Stimulated activated CD4-positive, alpha-beta T cell treated with anti-CD3 and anti-CD28 coated beads, Interleukin-2, amount 100 ng/mL, for 48 hours (primary cell): ENCODE measurements around the gene INSR.
"Not testable (repeated sequence)": the region's sequence is repeated elsewhere in the genome, so short reads cannot be mapped to it uniquely, and the experiment has no call there.

Experiments used
- DNase-seq, 2 donors: peaks; one replicate each; pipeline ENCODE4 v3.0.0-alpha.2; 2020

Gene INSR

GRCh38 chr19:7255631-7256030, 38.6 kb downstream of the INSR start:
- DNase-seq, result no peak

GRCh38 chr19:7255119-7255518, 39.1 kb downstream of the INSR start:
- no peak for DNase-seq

DNA sequence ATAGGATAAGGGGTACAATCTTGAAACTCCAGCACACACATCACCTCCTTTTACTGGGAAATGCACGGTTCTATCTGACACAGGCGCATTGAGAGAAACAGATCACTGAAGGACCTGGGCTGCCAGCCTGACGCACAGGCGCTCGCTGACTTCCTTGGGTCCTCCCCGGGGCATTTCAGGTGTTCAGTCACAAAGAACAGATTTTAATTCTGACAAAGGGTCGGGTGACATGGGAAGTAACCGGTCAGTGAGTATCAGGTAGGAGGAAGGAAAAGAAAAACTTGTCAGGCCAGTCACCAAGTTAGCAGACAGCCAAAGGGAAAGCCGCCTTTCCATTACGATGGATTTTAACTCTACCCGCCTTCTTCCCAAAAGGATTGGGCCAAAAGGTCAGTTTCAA, 39.6 kb downstream of the INSR start:
- no peak for DNase-seq

DNA sequence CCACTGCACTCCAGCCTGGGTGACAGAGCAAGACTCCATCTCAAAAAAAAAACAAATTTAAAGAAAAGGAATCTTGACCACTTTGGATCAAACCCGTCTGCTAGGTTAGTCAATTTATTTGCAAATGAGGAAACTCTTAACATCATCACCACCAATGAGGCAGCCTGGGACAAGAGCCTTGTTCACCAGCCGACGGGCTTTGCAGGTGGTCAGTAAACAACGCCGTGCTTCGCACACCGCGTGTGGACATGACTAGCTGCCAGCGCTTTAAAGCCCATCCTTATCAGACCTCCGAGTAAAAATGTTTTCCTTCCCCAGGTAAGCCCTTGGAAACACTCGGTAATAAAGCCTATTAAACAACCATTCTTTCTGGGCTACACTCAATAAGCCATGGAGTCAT, 41.9 kb downstream of the INSR start:
- DNase-seq, result no peak

DNA sequence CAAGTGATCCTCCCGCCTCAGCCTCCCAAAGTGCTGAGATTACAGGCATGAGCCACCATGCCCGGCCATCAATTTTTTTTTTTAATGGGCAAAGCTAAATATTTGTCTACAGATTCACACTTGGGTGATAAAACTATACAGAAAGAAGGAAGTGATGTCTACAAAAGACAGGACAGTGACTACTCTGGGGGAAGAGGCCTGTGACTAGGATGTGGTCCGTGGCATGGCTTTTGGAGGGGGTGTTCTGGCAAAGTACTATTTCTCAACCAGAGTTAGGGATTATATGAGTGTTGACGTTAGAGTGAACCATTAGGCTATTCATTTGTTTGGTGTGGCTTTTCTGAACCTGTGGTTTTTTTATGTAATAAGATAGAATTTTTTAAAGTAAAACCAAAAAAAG, 42.7 kb downstream of the INSR start:
- DNase-seq, result no peak

DNA sequence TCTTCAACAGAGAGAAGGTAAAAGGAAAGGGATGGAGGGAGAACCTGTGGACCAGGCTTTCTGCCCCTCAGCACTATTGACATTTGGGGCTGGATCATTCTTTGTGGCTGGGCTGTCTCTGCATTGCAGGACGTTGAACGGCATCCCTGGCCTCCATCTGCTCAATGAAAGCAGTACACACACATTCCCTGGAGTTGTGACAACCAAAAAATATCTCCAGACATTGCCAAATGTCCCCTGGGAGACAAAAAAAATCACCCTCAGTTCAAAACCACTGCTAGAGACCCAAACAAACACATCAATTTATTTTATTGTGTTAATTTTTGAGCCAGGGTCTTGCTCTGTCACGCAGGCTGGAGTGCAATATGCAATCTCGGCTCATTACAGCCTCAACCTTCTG, 43.3 kb downstream of the INSR start:
- no peak for DNase-seq

GRCh38 chr19:7250057-7250596, 44.1 kb downstream of the INSR start:
- DNase-seq, result no peak

GRCh38 chr19:7247155-7247554, 47.1 kb downstream of the INSR start:
- DNase-seq, result no peak

DNA sequence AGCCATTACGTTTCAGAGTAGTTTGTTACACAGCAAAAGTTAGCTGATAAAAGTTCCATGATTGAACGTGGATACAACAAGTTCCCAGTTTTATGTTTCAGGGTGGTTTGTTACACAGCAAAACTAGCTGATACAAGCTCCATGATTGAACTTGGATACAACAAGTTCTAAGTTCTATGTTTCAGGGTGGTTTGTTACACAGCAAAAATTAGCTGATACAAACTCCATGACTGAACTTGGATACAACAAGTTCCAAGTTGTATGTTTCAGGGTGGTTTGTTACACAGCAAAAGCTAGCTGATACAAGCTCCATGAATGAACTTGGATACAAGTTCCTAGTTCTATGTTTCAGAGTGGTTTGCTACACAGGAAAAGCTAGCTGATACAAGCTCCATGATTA, 47.6 kb downstream of the INSR start:
- DNase-seq, result no peak

DNA sequence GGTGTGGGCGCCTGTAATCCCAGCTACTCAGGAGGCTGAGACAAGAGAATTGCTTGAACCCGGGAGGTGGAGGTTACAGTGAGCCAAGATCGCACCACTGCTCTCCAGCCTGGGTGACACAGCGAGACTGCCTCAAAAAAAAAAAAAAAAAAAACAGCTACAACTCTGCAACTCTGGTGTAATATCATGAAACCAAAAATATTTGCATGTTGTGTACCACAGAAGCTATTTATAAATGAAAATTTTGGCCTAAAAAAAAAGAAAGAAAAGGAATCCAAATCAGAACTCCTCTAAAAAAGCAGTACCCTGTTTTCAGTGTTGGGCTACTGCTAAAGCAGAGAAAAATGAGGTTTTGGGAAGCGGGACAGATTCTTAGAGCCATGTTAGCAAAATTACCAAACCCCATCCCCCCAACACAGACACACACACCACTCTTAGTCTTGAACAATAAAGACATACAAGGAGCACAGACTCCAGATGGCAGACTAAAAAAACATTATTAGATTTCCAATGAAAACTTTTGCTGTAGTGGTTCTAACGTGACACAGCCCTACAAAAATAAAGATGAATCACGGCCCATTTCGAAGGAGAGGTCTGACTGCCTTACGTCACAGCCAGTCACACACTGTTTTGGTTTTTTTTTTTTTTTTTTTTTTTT, 51.5 kb downstream of the INSR start:
- DNase-seq, result no peak

- DNase-seq, result no peak
Measured at GRCh38 chr19:7238051-7238450, 56.2 kb downstream of the INSR start.

GRCh38 chr19:7236153-7236552, 58.1 kb downstream of the INSR start:
- no peak for DNase-seq

DNA sequence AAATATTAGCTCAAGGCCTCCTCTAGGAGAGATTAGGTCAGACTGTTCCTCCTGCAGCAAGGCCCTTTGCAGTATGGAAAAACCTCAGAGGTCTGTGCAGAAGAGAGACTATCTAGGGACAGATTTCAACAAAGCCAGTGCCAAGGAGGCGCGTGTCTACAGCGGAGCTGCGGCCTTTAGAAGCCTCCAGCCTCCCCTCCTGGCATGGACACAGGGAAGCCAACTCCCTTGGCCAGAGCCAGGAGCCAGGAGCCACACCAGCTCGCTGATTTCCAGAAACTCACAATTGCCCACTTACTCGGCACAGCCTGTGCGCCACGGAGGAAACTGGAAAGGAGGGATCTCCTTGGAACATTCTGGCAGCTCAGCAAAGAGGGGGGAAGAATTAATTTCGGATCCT, 63.4 kb downstream of the INSR start:
- DNase-seq, result no peak

DNA sequence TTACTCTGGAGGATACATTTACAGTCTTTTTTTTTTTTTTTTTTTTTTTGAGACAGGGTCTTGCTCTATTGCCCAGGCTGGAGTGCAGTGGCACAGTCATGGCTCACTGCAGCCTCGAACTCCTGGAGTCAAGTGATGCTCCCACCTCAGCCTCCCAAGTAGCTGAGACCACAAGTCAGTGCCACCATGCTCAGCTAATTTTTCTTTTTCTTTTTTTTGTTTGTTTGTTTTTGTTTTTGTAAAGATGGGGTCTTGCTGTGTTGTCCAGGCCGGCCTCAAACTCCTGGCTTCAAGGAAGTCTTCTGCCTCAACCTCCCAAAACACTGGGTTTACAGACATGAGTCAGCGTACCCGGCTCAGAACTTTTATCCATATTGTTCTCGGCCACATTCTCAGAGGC, 64.5 kb downstream of the INSR start:
- no peak for DNase-seq

DNA sequence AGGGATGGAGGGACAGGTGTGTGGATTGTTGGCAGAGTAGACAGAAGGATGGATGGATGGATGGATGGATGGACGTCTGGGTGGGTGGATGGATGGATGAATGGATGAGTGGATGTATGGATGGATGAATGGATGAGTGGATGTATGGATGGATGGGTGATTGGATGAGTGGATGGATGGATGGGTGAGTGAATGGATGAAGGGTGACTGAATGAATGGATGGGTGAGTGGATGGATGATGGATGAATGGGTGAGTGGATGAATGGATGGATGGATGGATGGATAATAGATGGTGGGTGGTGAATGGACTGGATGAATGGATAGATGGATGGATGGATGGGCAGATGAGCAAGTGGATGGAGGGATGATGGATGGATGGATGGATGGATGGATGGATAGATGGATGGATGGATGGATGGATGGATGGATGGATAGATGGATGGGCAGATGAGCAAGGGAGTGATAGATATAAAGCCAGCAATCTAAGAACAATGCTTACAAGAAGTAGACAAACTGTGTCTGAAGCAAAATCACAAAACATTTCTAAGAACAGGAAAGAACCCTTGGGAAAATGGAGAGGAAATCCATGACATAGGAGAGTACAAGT, 65.2 kb downstream of the INSR start:
- no peak for DNase-seq

GRCh38 chr19:7227735-7228134, 66.5 kb downstream of the INSR start:
- no peak for DNase-seq

- not testable (repeated sequence) for DNase-seq
Measured at GRCh38 chr19:7227149-7227548, 67.1 kb downstream of the INSR start.

DNA sequence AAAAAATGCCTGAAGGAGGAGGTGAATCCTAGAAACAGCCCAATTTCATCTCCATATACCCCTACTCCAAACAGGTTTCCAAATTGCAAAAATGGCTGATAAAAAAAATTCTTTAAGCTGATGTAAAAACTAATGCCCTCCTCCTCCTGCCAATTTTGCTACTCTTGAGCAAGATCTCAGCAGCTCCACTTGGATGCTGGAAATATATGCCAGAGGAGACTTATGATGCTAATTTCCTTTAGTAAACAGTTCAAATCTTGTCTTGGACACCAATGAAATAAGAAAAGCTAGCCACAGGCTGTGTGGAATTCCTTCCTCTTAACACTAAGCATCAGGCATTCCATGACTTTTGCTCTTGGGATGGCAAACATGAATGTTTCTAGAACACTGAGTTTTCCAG, 67.5 kb downstream of the INSR start:
- no peak for DNase-seq

DNA sequence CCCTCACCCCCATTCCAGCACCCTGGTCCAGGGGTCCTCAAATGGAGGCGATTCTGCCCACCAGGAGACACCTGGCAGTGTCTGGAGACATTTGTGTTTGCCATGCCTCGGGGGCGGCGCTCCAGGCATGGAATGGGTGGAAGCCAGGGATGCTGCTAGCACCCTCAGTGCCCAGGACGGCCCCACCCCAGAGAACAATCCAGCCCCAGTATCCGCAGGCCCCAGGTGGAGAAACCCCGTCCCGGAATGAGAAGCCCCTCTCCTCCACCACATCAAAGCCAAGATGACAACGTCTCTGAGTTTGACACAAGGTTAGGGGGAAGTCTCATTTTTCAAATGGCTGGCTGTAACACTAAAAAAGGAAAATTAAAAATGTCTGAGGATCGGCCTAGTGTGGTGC, 68.5 kb downstream of the INSR start:
- DNase-seq, result no peak

- no peak for DNase-seq
Measured at GRCh38 chr19:7224995-7225394, 69.2 kb downstream of the INSR start.

DNA sequence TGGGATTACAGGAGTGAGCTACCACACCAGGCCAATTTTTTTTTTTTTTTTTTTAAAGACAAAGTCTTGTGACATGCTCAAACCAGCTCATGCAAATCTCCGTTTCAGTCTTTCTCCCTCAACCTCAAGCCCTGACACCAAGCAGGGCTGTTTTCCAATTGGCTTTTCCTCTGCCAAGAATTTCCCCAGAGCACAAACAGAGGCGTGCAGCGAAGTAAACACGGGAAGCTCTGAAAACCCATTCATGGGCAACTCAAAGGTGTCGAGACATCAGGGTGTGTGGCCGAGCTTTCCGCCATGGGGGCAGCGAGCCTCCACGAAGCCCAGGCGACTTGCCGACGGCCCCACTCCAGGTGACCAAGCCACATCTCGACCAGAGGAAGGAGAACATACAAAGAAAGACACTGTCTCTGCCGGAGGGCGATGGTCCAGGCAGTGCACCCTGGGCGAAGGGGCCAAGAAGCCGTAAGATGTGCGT, 70.0 kb downstream of the INSR start:
- DNase-seq, result no peak

GRCh38 chr19:7223429-7223828, 70.8 kb downstream of the INSR start:
- no peak for DNase-seq

DNA sequence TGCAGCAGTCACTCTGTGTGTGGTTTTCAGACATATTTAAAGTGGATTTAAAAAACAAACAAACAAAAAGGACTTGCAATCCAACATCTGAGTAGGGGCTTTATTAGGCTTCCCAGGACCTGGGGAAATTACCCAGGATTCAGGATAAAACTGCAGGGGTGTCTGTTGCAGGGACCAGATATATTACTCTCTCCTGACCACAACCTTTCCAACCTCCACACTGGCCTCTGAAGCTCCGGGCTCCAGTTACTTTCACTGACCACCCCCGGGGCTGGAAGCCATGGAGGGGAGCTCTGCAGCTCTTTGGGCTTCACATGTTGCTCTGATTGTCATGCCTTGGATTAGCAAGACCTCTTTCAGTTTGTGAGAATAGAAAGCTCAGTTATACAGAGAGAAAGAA, 75.2 kb downstream of the INSR start:
- DNase-seq, result no peak

DNA sequence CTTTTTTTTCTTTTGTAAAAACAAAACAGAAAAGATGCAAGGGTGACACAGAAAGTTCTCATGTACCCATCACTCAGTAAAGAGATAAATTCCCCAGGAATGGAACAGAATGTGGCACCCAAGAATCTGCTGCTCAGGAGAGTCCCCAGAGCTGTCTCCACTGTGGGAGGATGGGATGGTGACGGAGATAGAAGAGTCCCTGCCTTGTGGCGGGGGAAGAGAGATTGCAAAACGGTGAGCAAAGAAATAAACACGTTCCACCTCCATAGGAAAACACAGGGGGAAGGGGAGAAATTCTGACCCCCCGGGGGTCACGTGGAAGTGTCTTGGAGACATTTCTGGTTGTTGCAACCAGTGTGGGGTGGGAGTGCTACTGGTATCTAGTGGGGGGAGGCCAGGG, 76.4 kb downstream of the INSR start:
- DNase-seq, result no peak

DNA sequence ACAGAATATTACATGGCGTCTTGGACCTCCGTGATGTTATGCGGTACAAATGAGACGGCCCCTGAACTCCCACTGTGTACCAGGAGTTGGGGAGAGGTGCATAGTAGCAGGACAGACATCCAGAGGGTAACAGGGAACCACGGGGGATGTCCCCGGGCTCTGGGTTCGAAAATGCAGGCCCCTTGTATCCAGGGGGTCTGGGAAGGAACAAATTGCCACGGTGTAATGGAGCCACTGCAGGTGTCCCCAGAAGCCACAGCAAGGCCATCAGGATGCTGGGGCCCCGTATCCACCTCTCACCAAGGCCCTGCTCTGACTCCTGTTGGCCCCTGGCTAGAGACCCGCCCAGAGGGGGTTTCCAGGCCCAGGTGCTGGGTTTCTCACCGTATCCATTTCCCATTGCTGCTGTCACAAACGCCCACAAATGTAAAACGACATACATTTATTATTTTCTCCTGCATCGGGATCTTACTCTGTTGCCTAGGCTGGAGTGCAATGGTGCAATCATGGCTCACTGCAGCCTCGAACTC, 77.8 kb downstream of the INSR start:
- DNase-seq, result peak in 1 of 2 donors; percentile 22
